HG02798 (cell line): ENCODE data around the gene KRT7.
"Not testable (repeated sequence)": the region's sequence is repeated elsewhere in the genome, so short reads cannot be mapped to it uniquely, and the experiment has no call there.

Experiments used
- ATAC-seq: cut with Tn5 transposase; IDR thresholded peaks from one replicate; pipeline ENCODE4 v1.9.1; 2021; ENCODE audit warnings: mild to moderate bottlenecking; ENCODE audit not compliant: unreplicated experiment, poor library complexity

The KRT7 gene

GRCh38 chr12:52227606-52228166, 5.4 kb upstream of the KRT7 start:
- ATAC-seq, result no peak

- ATAC-seq, result no peak
Observed at GRCh38 chr12:52228366-52228765, 4.7 kb upstream of the KRT7 start.

- ATAC-seq, result no peak
Observed at GRCh38 chr12:52228931-52229330, 4.1 kb upstream of the KRT7 start.

- no peak for ATAC-seq
Observed at GRCh38 chr12:52229836-52230343, 3.2 kb upstream of the KRT7 start.

- no peak for ATAC-seq
Observed at GRCh38 chr12:52230364-52231281, 2.4 kb upstream of the KRT7 start.

- no peak for ATAC-seq
Observed at GRCh38 chr12:52231305-52232202, 1.5 kb upstream of the KRT7 start.

- ATAC-seq, result no peak
Observed at GRCh38 chr12:52232203-52232673, 805 bp upstream of the KRT7 start.

GRCh38 chr12:52233462-52234207, 592 bp downstream of the KRT7 start:
- ATAC-seq, result no peak

GRCh38 chr12:52234223-52234810, 1.3 kb downstream of the KRT7 start:
- no peak for ATAC-seq

GRCh38 chr12:52235001-52235764, 2.1 kb downstream of the KRT7 start:
- ATAC-seq, result no peak

- no peak for ATAC-seq
Observed at GRCh38 chr12:52235822-52236361, 2.8 kb downstream of the KRT7 start.

- ATAC-seq, result no peak
Observed at GRCh38 chr12:52236386-52237050, 3.5 kb downstream of the KRT7 start.

- no peak for ATAC-seq
Observed at GRCh38 chr12:52238207-52238840, 5.3 kb downstream of the KRT7 start.

- ATAC-seq, result no peak
Observed at GRCh38 chr12:52238916-52239646, 6.0 kb downstream of the KRT7 start.

GRCh38 chr12:52239767-52240166, 6.7 kb downstream of the KRT7 start:
- no peak for ATAC-seq

GRCh38 chr12:52240247-52240646, 7.2 kb downstream of the KRT7 start:
- not testable (repeated sequence) for ATAC-seq
